Esophagus squamous epithelium (tissue), 5 donors: ENCODE measurements around the gene CCDC88C. TPM values are rescaled to one million over a fixed set of nuclear protein-coding genes. Genes with fewer than 3 reads are reported as not detected.

Source experiments
- DNase-seq: peaks from one replicate; lab custom pipeline; 2025; lab: John Stamatoyannopoulos, UW
- H3K27ac ChIP-seq, 4 donors: fragments of 200-600 bp; sonication (generic); one replicate each; pipeline ENCODE4 v1.5.1; 2016 to 2019; ENCODE audit warnings: mild to moderate bottlenecking in 1 of 4
- H3K27me3 ChIP-seq, 4 donors: fragments of 200-600 bp; sonication (generic); 1 replicate in 3 of 4; 2 replicates in 1 of 4; pipeline versions ENCODE4 v1.5.1 to v1.6.0; 2017 to 2021; ENCODE audit warnings: antibody characterized with exemption in 1 of 4
- H3K36me3 ChIP-seq, 3 donors: fragments of 200-600 bp; sonication (generic); one replicate each; pipeline ENCODE4 v1.5.1; 2016 to 2019
- H3K4me1 ChIP-seq, 3 donors: fragments of 200-600 bp; sonication (generic); one replicate each; pipeline ENCODE4 v1.5.1; 2017 to 2019
- H3K4me3 ChIP-seq, 4 donors: fragments of 200-600 bp; sonication (generic); 1 replicate in 3 of 4; 2 replicates in 1 of 4; pipeline ENCODE4 v1.5.1; 2016 to 2019; ENCODE audit warnings: mild to moderate bottlenecking in 2 of 4, moderate library complexity in 1 of 4
- H3K9me3 ChIP-seq, 3 donors: fragments of 200-600 bp; sonication (generic); one replicate each; pipeline ENCODE4 v1.5.1; 2016 to 2019
- POLR2A ChIP-seq, 4 donors: fragments of 450-650 bp; IDR thresholded peaks; one replicate each; pipeline ENCODE4 v1.6.1; 2017; ENCODE audit warnings: antibody characterized with exemption in 4 of 4, mild to moderate bottlenecking in 4 of 4, moderate library complexity in 3 of 4
- WGBS, 2 donors: methylation state at CpG; one replicate each; pipeline ENCODE4 v1.1.5; 2018; 5-methylcytosine and 5-hydroxymethylcytosine counted together
- intact Hi-C: fragments of 100-400 bp; cut with DNase I; formaldehyde crosslinking; loops from one replicate; pipeline ENCODE4 v1.15.0; 2022
- total RNA-seq, 4 donors: library from RNA; depleted of rRNA; stranded (reverse); fragments of >200 nt; gene quantifications; one replicate each; pipeline ENCODE4 v1.1.0, GENCODE V29; 2016
- TF ChIP-seq, protein P1 (sequence below), 6 experiments: fragments of 450-650 bp in 4 of 6; fragments of 200-600 bp in 2 of 6; sonication (generic) in 2 of 6; IDR thresholded peaks; one replicate each; pipeline ENCODE4 v1.5.1; 2016 to 2019; ENCODE audit warnings: antibody characterized with exemption in 6 of 6, mild to moderate bottlenecking in 4 of 6, moderate library complexity in 4 of 6
- donor health status: DM: yes; HTN: yes; CAD: no.

Gene CCDC88C
- total RNA-seq, 4 donors from 2014 or later: 23.2 to 31.5 (median 29.9) TPM

DNA sequence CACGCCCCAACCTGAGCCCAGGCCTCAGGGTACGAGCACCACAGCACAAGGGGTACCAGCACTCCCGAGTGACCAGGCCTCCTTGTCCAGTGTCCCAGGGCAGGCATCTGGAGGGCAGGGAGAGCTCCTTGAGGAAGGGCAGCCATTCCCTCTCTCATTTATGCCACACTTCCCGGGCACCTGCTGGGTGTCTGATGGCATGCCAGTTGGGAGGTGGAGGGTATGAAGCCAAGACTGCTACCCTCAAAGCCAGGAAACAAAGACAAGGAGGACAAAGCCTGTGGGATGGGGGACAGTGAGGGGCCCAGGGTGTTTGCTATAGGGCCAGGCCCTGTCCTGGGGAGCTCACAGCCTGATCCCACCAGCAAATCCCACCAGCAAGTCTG is 45.6 kb downstream of the CCDC88C start:
- 71 to 75% methylated on average over 1 to 2 of the region's 4 CpGs for WGBS, 2 donors
- no peak overlapping the region for H3K4me3 ChIP-seq
- H3K4me1 ChIP-seq: peaks cover 49 to 100% (median 64%) of the 10 kb centered on the region in 3 donors
- TF ChIP-seq, protein P1, sequence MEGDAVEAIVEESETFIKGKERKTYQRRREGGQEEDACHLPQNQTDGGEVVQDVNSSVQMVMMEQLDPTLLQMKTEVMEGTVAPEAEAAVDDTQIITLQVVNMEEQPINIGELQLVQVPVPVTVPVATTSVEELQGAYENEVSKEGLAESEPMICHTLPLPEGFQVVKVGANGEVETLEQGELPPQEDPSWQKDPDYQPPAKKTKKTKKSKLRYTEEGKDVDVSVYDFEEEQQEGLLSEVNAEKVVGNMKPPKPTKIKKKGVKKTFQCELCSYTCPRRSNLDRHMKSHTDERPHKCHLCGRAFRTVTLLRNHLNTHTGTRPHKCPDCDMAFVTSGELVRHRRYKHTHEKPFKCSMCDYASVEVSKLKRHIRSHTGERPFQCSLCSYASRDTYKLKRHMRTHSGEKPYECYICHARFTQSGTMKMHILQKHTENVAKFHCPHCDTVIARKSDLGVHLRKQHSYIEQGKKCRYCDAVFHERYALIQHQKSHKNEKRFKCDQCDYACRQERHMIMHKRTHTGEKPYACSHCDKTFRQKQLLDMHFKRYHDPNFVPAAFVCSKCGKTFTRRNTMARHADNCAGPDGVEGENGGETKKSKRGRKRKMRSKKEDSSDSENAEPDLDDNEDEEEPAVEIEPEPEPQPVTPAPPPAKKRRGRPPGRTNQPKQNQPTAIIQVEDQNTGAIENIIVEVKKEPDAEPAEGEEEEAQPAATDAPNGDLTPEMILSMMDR (IDR thresholded peaks at IDR 0.05): no peak
- no peak for TF ChIP-seq POLR2A (IDR thresholded peaks at IDR 0.05)
- no peak for DNase-seq
- peak overlapping the region; percentile 66 to 83 (median 74) for H3K27ac ChIP-seq
- H3K36me3 ChIP-seq: no peaks in the 10 kb centered on the region
- H3K9me3 ChIP-seq: no peaks in the 10 kb centered on the region
- intact Hi-C loops: no loop called here
- no peaks in the 10 kb centered on the region for H3K27me3 ChIP-seq

GRCh38 chr14:91371011-91371989 is 46.3 kb downstream of the CCDC88C start:
- peak overlapping the region; percentile 66 to 83 (median 74) for H3K27ac ChIP-seq
- no peak overlapping the region for H3K4me3 ChIP-seq
- peaks cover 49 to 99% (median 61%) of the 10 kb centered on the region in 3 donors for H3K4me1 ChIP-seq
- H3K27me3 ChIP-seq: no peaks in the 10 kb centered on the region
- TF ChIP-seq POLR2A (IDR thresholded peaks at IDR 0.05): no peak
- TF ChIP-seq, protein P1 (IDR thresholded peaks at IDR 0.05): no peak
- 43% methylated on average over 9 to 10 of the region's 19 CpGs for WGBS, 2 donors
- H3K36me3 ChIP-seq: no peaks in the 10 kb centered on the region
- intact Hi-C loops: no loop called here
- no peaks in the 10 kb centered on the region for H3K9me3 ChIP-seq
- no peak for DNase-seq

DNA sequence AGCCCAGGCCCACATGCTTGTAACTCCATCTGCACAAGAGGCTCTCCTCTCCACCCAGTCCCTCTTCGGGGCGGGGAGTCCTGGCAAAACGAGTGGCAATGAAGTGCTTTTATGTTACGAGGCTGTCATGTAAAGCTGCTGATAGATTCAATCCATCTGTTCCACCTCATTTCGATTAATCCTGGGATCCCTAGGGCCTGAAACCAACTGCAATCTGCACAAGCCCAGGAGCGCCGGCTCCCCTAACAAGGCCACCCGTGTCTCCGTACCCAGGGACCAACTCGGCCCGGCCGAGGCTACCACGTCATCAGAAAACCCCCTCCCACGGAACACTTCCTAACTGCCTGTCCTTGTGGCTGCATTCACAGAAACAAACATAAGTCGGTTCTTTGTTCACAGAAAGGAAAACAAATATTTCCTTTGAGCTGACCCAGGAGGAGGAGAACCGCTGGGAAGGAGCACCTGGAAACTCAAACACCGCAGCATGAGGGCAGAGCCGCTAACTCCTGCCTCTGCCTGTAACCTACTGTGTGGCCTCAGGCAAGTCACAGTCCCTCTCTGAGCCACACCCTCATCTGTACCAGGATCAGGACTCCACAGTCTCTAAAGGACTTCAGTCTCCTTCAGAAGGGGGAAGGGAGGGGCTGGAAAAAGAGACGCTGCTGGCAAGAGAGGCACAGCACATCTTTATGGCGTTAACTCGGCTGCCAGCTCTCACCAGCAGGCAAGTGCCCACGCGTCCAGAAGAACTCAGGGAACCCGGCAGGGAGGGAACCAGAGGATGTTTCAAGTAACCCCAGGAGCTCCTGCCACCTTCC is 47.8 kb downstream of the CCDC88C start:
- Histone ChIP-seq H3K27me3 (no peaks in the 10 kb centered on the region), H3K36me3 (no peaks in the 10 kb centered on the region), H3K27ac (peak overlapping the region; percentile 66 to 83 (median 74)), H3K4me3 (peak overlapping the region in 2 of 4 donors; percentile 16 to 35), H3K4me1 (peaks cover 49 to 84% (median 61%) of the 10 kb centered on the region in 3 donors), H3K9me3 (no peaks in the 10 kb centered on the region)
- no peak for TF ChIP-seq POLR2A (IDR thresholded peaks at IDR 0.05)
- TF ChIP-seq, protein P1 (IDR thresholded peaks at IDR 0.05): peak in 1 of 6 experiments; percentile 27
- 7 to 37% methylated on average over 4 to 12 of the region's 24 CpGs for WGBS, 2 donors
- intact Hi-C loops: loop anchor here (10.0 kb wide), 1 partner anchor 45 kb away; the partner anchor contains the start of gene CCDC88C
- no peak for DNase-seq

- TF ChIP-seq, protein P1 (IDR thresholded peaks at IDR 0.05): no peak
- TF ChIP-seq POLR2A (IDR thresholded peaks at IDR 0.05): no peak
- no peak for DNase-seq
- no peaks in the 10 kb centered on the region for H3K9me3 ChIP-seq
- no peaks in the 10 kb centered on the region for H3K27me3 ChIP-seq
- 78 to 82% methylated on average over 11 to 15 of the region's 19 CpGs for WGBS, 2 donors
- H3K27ac ChIP-seq: peak overlapping the region; percentile 40 to 83 (median 66)
- H3K4me1 ChIP-seq: peaks cover 41 to 81% (median 54%) of the 10 kb centered on the region in 3 donors
- intact Hi-C loops: loop anchor here (10.0 kb wide), 1 partner anchor 46 kb away; the partner anchor contains the start of gene CCDC88C
- no peaks in the 10 kb centered on the region for H3K36me3 ChIP-seq
- no peak overlapping the region for H3K4me3 ChIP-seq
Observed at GRCh38 chr14:91368776-91369416, 48.7 kb downstream of the CCDC88C start.
